Esophagus mucosa (tissue), 1 donor: ENCODE data around the gene GALNT11. TPM values are rescaled to one million over a fixed set of nuclear protein-coding genes. Genes with fewer than 3 reads are reported as not detected.

ENCODE experiments used
- ATAC-seq: fragments of 200-7000 bp; cut with Tn5 transposase; one replicate; pipeline ENCODE4 v1.9.1; 2020
- total RNA-seq: library from RNA; stranded (reverse); gene quantifications from one replicate; pipeline ENCODE4 v1.2.4, GENCODE V29; 2023
- donor health status: DM: yes; HTN: yes; CAD: no.

Gene GALNT11
- total RNA-seq, 1 donor from 2014 or later = 16.9 TPM

DNA sequence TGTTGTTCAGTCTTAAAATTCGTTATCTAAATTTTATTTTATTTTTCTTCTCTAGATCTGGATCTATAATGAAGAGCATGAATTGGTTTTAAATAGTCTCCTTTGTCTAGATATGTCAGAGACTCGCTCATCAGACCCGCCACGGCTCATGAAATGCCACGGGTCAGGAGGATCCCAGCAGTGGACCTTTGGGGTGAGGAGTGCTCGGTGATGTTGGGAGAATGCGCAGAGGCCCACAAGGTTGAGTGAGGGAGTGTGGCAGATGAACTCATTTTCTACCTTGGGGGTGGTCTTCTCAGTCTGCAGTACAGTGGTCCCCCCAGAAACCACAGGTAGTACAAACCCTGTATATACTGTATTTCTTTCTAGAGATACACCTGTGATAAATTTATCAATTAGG, 95.3 kb downstream of the GALNT11 start:
- ATAC-seq = no peak

- ATAC-seq = no peak
Measured at GRCh38 chr7:152121432-152121831, 96.0 kb downstream of the GALNT11 start.

- ATAC-seq = no peak
Measured at GRCh38 chr7:152122540-152122939, 97.1 kb downstream of the GALNT11 start.

- no peak for ATAC-seq
Measured at GRCh38 chr7:152126741-152127140, 101.3 kb downstream of the GALNT11 start.

- no peak for ATAC-seq
Measured at GRCh38 chr7:152127229-152127628, 101.8 kb downstream of the GALNT11 start.

- no peak for ATAC-seq
Measured at GRCh38 chr7:152128252-152128651, 102.8 kb downstream of the GALNT11 start.

- no peak for ATAC-seq
Measured at GRCh38 chr7:152128741-152129461, 103.4 kb downstream of the GALNT11 start.

DNA sequence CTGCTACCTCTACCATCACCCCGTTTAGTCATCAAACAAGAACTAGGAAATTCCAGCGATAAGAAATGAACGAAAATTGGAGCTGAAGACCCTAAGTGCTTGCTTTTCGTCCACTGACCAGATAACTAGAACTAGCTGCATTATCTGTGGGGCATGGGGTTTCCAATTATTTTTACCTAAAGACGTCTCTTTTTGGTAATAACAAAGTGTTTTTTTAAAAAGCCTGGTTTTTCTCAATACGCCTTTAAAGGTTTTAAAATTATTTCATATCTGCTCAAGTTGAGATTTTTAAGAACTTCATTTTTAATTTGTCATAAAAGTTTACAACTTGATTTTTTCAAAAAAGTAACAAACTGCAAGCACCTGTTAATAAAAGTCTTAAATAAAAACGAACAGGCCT, 104.2 kb downstream of the GALNT11 start:
- ATAC-seq = no peak

GRCh38 chr7:152130658-152131590, 105.5 kb downstream of the GALNT11 start:
- no peak for ATAC-seq

- ATAC-seq = no peak
Measured at GRCh38 chr7:152131981-152132494, 106.6 kb downstream of the GALNT11 start.

DNA sequence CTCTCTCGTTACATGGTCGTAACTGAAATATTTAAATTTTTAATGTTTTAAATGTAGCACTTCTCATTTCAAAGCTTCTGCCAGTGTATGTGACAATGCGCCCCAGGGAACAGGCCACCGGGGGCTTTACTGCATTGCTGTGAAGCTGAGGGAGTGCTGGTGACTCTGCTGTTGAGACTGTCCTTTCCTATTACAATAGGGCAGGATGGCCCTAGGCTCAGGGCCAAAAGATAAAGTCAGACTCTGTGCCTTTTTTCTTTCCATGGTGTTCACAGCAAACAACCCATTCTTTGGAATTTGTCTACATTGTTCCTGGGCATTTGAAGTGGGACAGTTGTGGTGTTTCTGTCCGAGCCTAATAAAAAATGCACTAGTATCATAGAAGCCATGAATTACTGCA, 107.3 kb downstream of the GALNT11 start:
- no peak for ATAC-seq

GRCh38 chr7:152133804-152134203, 108.3 kb downstream of the GALNT11 start:
- peak; percentile 27 for ATAC-seq

DNA sequence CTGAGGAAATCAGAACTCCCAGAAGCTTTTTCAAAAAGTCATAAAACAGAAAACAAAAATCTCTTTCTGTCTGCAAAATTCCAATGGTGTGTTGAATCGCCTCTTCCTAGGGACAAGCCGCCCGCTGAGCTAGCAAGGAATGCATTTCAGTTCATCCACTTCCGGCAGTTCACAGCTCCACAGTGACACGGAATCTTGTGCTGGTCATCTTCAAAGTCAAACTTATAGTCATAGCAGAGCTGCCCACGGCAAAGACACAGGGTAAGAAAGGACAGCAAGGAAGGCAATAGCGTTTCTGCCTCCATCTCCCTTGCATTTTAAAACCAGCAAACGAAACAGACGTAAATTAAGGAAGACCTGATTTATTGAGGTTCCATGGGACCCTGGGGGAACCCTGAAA, 111.2 kb downstream of the GALNT11 start:
- ATAC-seq = no peak

DNA sequence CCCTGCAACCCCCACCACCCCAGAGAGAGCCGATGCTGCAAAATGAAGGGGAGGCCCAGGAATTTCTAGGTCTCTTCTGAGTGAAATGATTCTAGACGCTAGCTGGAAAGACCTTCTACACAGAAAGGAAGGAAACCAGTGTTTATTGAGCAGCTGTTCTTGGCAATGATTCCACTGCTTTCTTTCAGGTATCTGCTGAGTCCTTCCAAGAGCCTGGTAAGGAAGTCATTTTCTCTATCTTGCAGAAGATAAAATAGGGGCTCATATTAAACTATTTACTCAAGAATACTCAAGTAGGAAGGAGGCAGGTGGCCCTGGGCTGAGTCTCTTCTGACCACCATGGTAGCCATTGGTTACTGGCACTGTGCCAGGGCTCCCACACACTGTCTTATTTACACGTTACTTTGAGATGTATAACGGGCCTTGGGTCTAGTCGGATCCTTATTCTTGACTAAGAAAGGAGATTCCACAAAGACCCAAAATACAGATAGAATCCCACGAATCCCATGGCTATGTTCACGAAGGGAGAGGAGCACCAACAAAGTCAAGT, 112.1 kb downstream of the GALNT11 start:
- ATAC-seq = no peak

GRCh38 chr7:152140067-152140466, 114.6 kb downstream of the GALNT11 start:
- no peak for ATAC-seq

GRCh38 chr7:152140560-152140959, 115.1 kb downstream of the GALNT11 start:
- no peak for ATAC-seq

GRCh38 chr7:152142976-152143595, 117.6 kb downstream of the GALNT11 start:
- ATAC-seq = no peak

- no peak for ATAC-seq
Measured at GRCh38 chr7:152144557-152145245, 119.2 kb downstream of the GALNT11 start.

DNA sequence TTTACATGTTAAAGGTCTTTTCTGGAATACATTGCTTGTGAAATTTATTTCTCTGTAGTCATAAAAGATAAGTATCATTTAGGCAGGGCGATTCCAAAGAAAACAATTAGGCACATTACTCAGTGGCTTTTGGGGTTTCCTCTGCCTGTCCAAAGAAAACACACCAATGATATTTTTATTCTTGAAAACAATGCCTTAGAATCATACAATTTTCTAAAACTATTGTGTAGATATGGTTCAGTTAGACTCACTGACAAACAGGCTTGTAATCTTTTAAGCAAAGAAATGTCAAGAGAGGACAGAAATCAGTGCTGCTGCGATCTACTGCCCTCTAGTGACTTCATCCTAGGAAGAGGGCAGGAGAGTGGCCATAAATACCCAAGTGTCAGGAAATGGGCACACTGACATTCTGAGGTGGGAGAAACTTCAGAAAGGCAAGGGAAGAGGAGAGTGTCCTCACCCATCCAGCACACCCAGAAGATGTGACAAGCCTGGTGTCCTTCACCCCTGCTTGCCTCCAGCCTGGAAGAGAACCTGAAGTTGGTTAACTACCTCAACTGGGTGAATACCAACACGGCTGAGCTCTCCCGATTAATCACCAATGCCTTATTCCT, 120.5 kb downstream of the GALNT11 start:
- peak; percentile 59 for ATAC-seq

DNA sequence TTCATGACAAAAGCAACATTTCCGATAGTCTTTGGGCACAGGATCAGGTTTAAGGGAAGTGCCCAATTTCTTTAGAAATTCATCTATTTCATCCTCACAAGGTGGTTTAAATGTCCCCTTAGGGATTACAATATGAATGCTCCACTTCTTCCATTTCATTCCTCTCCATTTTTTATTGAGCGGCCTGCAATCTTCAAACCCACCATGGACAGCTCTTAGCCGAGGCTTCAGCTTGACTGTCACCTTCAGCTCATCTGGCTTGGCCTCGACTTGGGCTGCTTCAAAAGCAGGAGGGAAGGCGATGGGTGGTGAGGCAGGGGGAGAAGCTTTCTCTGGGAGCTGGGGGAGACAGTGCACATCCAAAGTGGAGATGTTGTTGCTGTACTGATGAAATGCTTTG, 123.2 kb downstream of the GALNT11 start:
- no peak for ATAC-seq

GRCh38 chr7:152149363-152149762, 123.9 kb downstream of the GALNT11 start:
- no peak for ATAC-seq

GRCh38 chr7:152152267-152152666, 126.8 kb downstream of the GALNT11 start:
- ATAC-seq = no peak
